EL (cell line): Measurements from ENCODE around the gene PGA4.
"Not testable (repeated sequence)": the region's sequence is repeated elsewhere in the genome, so short reads cannot be mapped to it uniquely, and the experiment has no call there.

Experiments used
- DNase-seq: peaks from one replicate; pipeline ENCODE4 v3.0.0-alpha.2; 2016

Gene PGA4

GRCh38 chr11:61207636-61208310 lies 14.4 kb upstream of the PGA4 start:
- DNase-seq = not testable (repeated sequence)

GRCh38 chr11:61210629-61211028 lies 11.5 kb upstream of the PGA4 start:
- not testable (repeated sequence) for DNase-seq

GRCh38 chr11:61211327-61211952 lies 10.7 kb upstream of the PGA4 start:
- not testable (repeated sequence) for DNase-seq

GRCh38 chr11:61212202-61212601 lies 9.9 kb upstream of the PGA4 start:
- not testable (repeated sequence) for DNase-seq

GRCh38 chr11:61213711-61214324 lies 8.3 kb upstream of the PGA4 start:
- DNase-seq = not testable (repeated sequence)

- not testable (repeated sequence) for DNase-seq
Measured at GRCh38 chr11:61218306-61218705, 3.8 kb upstream of the PGA4 start.

- not testable (repeated sequence) for DNase-seq
Measured at GRCh38 chr11:61219016-61219415, 3.1 kb upstream of the PGA4 start.

GRCh38 chr11:61222692-61223091 lies 545 bp downstream of the PGA4 start:
- DNase-seq = not testable (repeated sequence)

GRCh38 chr11:61226457-61227137 lies 4.5 kb downstream of the PGA4 start:
- DNase-seq = not testable (repeated sequence)

GRCh38 chr11:61229458-61229857 lies 7.3 kb downstream of the PGA4 start:
- not testable (repeated sequence) for DNase-seq

- not testable (repeated sequence) for DNase-seq
Measured at GRCh38 chr11:61231033-61231432, 8.9 kb downstream of the PGA4 start.

- not testable (repeated sequence) for DNase-seq
Measured at GRCh38 chr11:61231585-61231984, 9.4 kb downstream of the PGA4 start.

GRCh38 chr11:61232548-61233145 lies 10.5 kb downstream of the PGA4 start:
- not testable (repeated sequence) for DNase-seq

- DNase-seq = not testable (repeated sequence)
Measured at GRCh38 chr11:61237130-61237529, 15.0 kb downstream of the PGA4 start.

GRCh38 chr11:61240288-61240687 lies 18.1 kb downstream of the PGA4 start:
- DNase-seq = not testable (repeated sequence)

GRCh38 chr11:61240875-61241274 lies 18.7 kb downstream of the PGA4 start, which contains the start of gene PGA5:
Gene PGA5 (plus strand): TSS chr11:61241175. CDS start chr11:61241227, 52 bp downstream.
- DNase-seq = not testable (repeated sequence)

- DNase-seq = not testable (repeated sequence)
Measured at GRCh38 chr11:61241526-61241925, 19.4 kb downstream of the PGA4 start.

- DNase-seq = not testable (repeated sequence)
Measured at GRCh38 chr11:61245284-61245964, 23.3 kb downstream of the PGA4 start.

GRCh38 chr11:61248071-61248470 lies 25.9 kb downstream of the PGA4 start:
- DNase-seq = not testable (repeated sequence)

- not testable (repeated sequence) for DNase-seq
Measured at GRCh38 chr11:61249201-61249600, 27.1 kb downstream of the PGA4 start.

GRCh38 chr11:61250796-61251765 lies 28.9 kb downstream of the PGA4 start:
- DNase-seq = not testable (repeated sequence)
